Subcutaneous adipose tissue (tissue), 4 donors: ENCODE data around the gene CES5A. TPM values are rescaled to one million over a fixed set of nuclear protein-coding genes. Genes with fewer than 3 reads are reported as not detected.

Source experiments
- total RNA-seq, 4 donors: library from RNA; depleted of rRNA; stranded (reverse); fragments of >200 nt; gene quantifications; one replicate each; pipeline ENCODE4 v1.1.0, GENCODE V29; 2016
- TF ChIP-seq, protein P1 (sequence below): fragments of 450-650 bp; IDR thresholded peaks from one replicate; pipeline ENCODE4 v1.5.1; 2016; ENCODE audit warnings: low read depth, mild to moderate bottlenecking, control low read depth, antibody characterized with exemption, moderate library complexity

The CES5A gene
- not detected for total RNA-seq

DNA sequence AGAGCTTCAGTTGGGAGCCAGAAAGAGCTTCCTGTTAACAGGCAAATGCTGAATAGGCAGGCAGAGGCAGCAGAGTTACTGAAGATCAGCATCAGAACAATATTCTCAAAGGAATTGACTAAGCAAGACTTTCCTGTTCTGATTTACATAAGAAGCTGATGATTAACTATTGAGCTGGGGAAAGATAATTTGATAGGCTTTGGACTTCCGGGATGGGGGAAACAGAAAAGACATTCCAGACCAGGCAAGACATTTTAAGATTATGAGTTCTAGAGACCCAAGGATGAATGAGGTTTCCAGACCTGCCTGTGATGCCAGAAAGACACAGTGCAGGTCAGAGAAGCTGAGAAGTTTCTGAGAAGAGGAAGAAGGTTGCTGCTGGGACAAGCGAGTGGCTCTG, at the start of gene CES5A:
CES5A (minus strand) TSS at position 101 of the 400 bp plus-strand sequence. CDS start 152 bp downstream, outside the sequence.
- TF ChIP-seq, protein P1, sequence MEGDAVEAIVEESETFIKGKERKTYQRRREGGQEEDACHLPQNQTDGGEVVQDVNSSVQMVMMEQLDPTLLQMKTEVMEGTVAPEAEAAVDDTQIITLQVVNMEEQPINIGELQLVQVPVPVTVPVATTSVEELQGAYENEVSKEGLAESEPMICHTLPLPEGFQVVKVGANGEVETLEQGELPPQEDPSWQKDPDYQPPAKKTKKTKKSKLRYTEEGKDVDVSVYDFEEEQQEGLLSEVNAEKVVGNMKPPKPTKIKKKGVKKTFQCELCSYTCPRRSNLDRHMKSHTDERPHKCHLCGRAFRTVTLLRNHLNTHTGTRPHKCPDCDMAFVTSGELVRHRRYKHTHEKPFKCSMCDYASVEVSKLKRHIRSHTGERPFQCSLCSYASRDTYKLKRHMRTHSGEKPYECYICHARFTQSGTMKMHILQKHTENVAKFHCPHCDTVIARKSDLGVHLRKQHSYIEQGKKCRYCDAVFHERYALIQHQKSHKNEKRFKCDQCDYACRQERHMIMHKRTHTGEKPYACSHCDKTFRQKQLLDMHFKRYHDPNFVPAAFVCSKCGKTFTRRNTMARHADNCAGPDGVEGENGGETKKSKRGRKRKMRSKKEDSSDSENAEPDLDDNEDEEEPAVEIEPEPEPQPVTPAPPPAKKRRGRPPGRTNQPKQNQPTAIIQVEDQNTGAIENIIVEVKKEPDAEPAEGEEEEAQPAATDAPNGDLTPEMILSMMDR = no peak

DNA sequence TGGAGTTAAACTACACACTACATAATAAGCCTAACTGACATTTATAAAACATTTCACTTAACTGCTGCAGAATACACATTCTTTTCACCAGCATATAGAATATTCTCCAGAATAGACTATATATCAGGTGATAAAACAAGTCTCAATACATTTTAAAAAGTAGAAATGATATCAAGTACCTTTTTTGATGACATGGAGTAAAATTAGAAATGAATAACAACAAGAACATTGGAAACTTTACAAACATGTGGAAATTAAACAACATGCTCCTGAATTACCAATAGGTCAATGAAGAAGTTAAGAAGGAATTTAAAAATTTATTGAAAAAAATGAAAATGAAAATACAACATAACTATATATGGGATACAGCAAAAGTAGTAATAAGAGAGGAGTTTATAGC, 47.5 kb upstream of the CES5A start:
- TF ChIP-seq, protein P1 = no peak

GRCh38 chr16:55917373-55918160, 42.4 kb upstream of the CES5A start:
- TF ChIP-seq, protein P1 = no peak

GRCh38 chr16:55915096-55915827, 40.1 kb upstream of the CES5A start:
- TF ChIP-seq, protein P1 = no peak

DNA sequence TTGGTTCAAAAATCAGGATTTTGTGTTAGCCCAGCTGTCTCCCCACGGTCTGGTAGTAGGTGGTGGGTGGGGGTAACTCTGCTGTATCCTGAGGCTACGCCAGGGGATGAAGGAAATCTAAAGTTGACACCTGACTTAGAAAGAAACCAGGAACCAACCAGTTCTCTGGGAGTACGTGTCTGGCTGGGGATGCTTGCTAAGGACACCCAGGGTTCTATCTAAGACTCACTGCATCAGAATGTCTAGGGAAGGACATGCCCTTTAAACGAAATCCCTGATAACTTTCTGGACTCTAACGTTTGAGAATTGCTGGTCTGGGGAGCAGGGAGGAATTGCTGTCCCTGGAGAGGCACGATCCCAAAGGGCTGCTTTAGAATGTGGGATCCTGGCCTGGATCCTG, 39.2 kb upstream of the CES5A start:
- TF ChIP-seq, protein P1 = no peak

DNA sequence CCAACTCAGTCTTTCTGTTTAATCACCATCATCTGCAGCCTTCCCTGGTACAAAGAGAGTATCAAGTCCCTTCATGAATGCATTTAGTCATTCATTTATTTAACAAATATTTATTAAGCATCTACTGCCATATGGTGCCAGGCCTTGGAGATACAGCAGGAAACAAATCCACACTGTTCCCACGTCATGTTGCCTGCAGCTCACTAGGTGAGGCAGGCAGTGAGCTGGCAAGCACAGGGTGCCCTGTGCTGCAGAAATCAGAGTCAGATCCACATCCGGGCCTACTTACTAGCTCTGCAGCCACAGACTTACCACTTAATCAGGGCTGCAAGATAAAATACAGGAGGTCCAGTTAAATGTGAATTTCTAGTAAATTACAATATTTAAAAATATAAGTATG, 38.5 kb upstream of the CES5A start:
- TF ChIP-seq, protein P1 = no peak

- TF ChIP-seq, protein P1 = no peak
These were observed 36.8 kb upstream of the CES5A start for GRCh38 chr16:55912022-55912421.
